Transverse colon (tissue), 4 donors: ENCODE results near the gene RITA1. TPM values are rescaled to one million over a fixed set of nuclear protein-coding genes. Genes with fewer than 3 reads are reported as not detected.

ENCODE experiments used
- DNase-seq: peaks from one replicate; pipeline ENCODE4 v3.0.0-alpha.2; 2019
- H3K27ac ChIP-seq, 4 donors: fragments of 200-600 bp; sonication (generic); 2 replicates each; pipeline ENCODE4 v1.5.1; 2016 to 2018; ENCODE audit warnings: inconsistent platforms in 4 of 4
- H3K27me3 ChIP-seq: fragments of 200-600 bp; sonication (generic); 2 replicates; pipeline ENCODE4 v1.5.1; 2017; ENCODE audit warnings: inconsistent platforms
- H3K36me3 ChIP-seq, 4 donors: fragments of 200-600 bp; sonication (generic); 2 replicates each; pipeline ENCODE4 v1.5.1; 2017 to 2019; ENCODE audit warnings: inconsistent platforms in 4 of 4
- H3K4me1 ChIP-seq, 4 donors: fragments of 200-600 bp; sonication (generic); 2 replicates each; pipeline ENCODE4 v1.5.1; 2017 to 2020; ENCODE audit warnings: inconsistent platforms in 4 of 4
- H3K4me3 ChIP-seq, 4 donors: fragments of 200-600 bp; sonication (generic); 1 replicate in 1 of 4; 2 replicates in 3 of 4; pipeline versions ENCODE4 v1.5.1 to v1.6.1; 2017 to 2019; ENCODE audit warnings: inconsistent platforms in 4 of 4
- H3K9me3 ChIP-seq, 2 donors: fragments of 200-600 bp; sonication (generic); 2 replicates each; pipeline ENCODE4 v1.5.1; 2017 to 2019; ENCODE audit warnings: inconsistent platforms in 2 of 2
- EP300 ChIP-seq: sonication (generic); formaldehyde crosslinking; IDR thresholded peaks from one replicate; pipeline ENCODE4 v1.6.1; 2017; ENCODE audit warnings: antibody characterized with exemption, low read depth
- POLR2A ChIP-seq: fragments of 450-650 bp; IDR thresholded peaks from one replicate; pipeline ENCODE4 v1.6.1; 2016; ENCODE audit warnings: antibody characterized with exemption, mild to moderate bottlenecking, moderate library complexity
- POLR2AphosphoS5 ChIP-seq, 3 donors: sonication (generic); formaldehyde crosslinking; IDR thresholded peaks; one replicate each; pipeline ENCODE4 v1.6.1; 2016; ENCODE audit warnings: antibody characterized with exemption in 3 of 3
- WGBS, 2 donors: methylation state at CpG; one replicate each; pipeline ENCODE4 v1.1.5; 2018; ENCODE audit warnings: low coverage in 1 of 2; 5-methylcytosine and 5-hydroxymethylcytosine counted together
- in situ Hi-C, 4 donors: fragments of 200-750 bp; cut with MboI; loops; one replicate each; pipeline versions ENCODE4 v1.15.0 to v1.15.1; 2017; ENCODE audit warnings: low sequenced_read_pairs in 3 of 4, low pct_ligation_motif_present in 1 of 4, low pct_unique_long_range_greater_than_20kb in 1 of 4
- intact Hi-C: fragments of 100-400 bp; cut with DNase I; formaldehyde crosslinking; loops from one replicate; pipeline ENCODE4 v1.15.1; 2023; ENCODE audit warnings: low total_unique reads
- total RNA-seq, 4 donors: library from RNA; depleted of rRNA; stranded (reverse); fragments of >200 nt; gene quantifications; one replicate each; pipeline ENCODE4 v1.1.0, GENCODE V29; 2016
- TF ChIP-seq, protein P1 (sequence below), 5 experiments: fragments of 200-600 bp in 3 of 5; fragments of 450-650 bp in 2 of 5; sonication (generic) in 3 of 5; IDR thresholded peaks; 1 replicate in 2 of 5; 2 replicates in 3 of 5; pipeline ENCODE4 v1.5.1; 2016 to 2017; ENCODE audit warnings: antibody characterized with exemption in 5 of 5, inconsistent platforms in 3 of 5, mild to moderate bottlenecking in 2 of 5, moderate library complexity in 1 of 5

Gene RITA1
- total RNA-seq, 4 donors from 2014 or later = 17.5 to 41.5 (median 23.8) TPM

DNA sequence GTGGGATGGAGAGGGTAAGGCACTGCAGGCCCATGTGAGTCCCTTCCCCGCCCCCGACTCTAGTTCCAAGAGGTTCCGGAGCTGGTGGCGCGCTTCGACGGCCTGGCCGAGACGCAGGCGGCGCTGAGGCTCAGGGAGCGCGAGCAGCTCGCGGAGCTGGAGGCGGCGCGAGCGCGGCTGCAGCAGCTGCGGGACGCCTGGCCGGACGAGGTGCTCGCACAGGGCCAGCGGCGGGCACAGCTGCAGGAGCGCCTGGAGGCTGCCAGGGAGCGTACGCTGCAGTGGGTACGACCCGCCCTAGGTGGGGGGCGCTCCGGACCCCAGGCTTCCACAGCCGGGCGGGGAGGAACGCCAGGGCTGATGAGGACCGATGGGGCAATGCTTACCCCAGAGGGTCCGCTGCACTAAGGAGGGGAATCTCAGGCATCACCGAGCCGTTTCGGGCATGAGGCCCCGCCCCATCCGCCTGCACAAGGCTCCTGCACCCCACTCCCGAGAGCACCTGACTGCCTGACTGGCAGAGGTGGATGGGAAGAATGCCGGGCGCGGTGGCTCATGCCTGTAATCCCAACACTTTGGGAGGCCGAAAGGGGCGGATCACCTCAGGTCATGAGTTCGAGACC, 31.1 kb upstream of the RITA1 start:
- intact Hi-C loops (no loop called here), in situ Hi-C loops (loop anchor here in 2 of 4 donors (10.0 kb wide), 1 partner anchor 110 kb away; no protein-coding TSS in a partner anchor)
- H3K27ac ChIP-seq = no peak overlapping the region
- peak overlapping the region in 2 of 4 donors; percentile 18 to 24 for H3K4me3 ChIP-seq
- WGBS, 2 donors = 5% methylated on average over 43 of the region's 51 CpGs; no CpG with 5 or more reads in 1 of the 2 donors
- peaks cover 8 to 34% (median 26%) of the 10 kb centered on the region in 4 donors for H3K4me1 ChIP-seq
- TF ChIP-seq, protein P1, sequence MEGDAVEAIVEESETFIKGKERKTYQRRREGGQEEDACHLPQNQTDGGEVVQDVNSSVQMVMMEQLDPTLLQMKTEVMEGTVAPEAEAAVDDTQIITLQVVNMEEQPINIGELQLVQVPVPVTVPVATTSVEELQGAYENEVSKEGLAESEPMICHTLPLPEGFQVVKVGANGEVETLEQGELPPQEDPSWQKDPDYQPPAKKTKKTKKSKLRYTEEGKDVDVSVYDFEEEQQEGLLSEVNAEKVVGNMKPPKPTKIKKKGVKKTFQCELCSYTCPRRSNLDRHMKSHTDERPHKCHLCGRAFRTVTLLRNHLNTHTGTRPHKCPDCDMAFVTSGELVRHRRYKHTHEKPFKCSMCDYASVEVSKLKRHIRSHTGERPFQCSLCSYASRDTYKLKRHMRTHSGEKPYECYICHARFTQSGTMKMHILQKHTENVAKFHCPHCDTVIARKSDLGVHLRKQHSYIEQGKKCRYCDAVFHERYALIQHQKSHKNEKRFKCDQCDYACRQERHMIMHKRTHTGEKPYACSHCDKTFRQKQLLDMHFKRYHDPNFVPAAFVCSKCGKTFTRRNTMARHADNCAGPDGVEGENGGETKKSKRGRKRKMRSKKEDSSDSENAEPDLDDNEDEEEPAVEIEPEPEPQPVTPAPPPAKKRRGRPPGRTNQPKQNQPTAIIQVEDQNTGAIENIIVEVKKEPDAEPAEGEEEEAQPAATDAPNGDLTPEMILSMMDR (IDR thresholded peaks at IDR 0.05) = no peak
- TF ChIP-seq EP300 (no peak), POLR2AphosphoS5 (IDR thresholded peaks at IDR 0.05) (no peak), POLR2A (no peak)
- peaks cover 51% of the 10 kb centered on the region for H3K27me3 ChIP-seq
- no peak for DNase-seq
- H3K9me3 ChIP-seq = no peaks in the 10 kb centered on the region
- peaks cover 0 to 7% (median 5%) of the 10 kb centered on the region in 4 donors for H3K36me3 ChIP-seq

DNA sequence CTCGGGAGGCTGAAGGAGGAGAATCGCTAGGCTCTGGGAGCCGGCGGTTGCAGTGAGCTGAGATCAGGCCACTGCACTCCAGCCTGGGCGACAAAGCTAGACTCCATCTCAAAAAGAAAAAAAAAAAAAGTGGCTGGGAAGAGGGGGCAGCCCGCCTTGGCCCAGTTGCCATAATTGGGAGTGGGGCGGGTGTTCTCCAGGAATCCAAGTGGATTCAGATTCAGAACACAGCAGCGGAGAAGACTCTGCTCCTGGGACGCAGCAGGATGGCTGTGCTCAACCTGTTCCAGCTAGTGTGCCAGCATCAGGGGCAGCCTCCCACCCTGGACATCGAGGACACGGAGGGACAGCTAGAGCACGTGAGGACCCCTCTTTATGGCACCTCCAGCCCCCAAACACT, 30.5 kb upstream of the RITA1 start:
- peaks cover 51% of the 10 kb centered on the region for H3K27me3 ChIP-seq
- in situ Hi-C loops (loop anchor here in 2 of 4 donors (10.0 kb wide), 1 partner anchor 110 kb away; no protein-coding TSS in a partner anchor), intact Hi-C loops (no loop called here)
- no peak for DNase-seq
- TF ChIP-seq POLR2A (no peak), EP300 (no peak), POLR2AphosphoS5 (IDR thresholded peaks at IDR 0.05) (no peak)
- TF ChIP-seq, protein P1 (IDR thresholded peaks at IDR 0.05) = no peak
- H3K4me3 ChIP-seq = no peak overlapping the region
- WGBS, 2 donors = 87 to 90% methylated on average over 2 to 11 of the region's 12 CpGs
- no peak overlapping the region for H3K27ac ChIP-seq
- peaks cover 0 to 11% (median 5%) of the 10 kb centered on the region in 4 donors for H3K36me3 ChIP-seq
- no peaks in the 10 kb centered on the region for H3K9me3 ChIP-seq
- H3K4me1 ChIP-seq = peaks cover 3 to 28% (median 21%) of the 10 kb centered on the region in 4 donors

DNA sequence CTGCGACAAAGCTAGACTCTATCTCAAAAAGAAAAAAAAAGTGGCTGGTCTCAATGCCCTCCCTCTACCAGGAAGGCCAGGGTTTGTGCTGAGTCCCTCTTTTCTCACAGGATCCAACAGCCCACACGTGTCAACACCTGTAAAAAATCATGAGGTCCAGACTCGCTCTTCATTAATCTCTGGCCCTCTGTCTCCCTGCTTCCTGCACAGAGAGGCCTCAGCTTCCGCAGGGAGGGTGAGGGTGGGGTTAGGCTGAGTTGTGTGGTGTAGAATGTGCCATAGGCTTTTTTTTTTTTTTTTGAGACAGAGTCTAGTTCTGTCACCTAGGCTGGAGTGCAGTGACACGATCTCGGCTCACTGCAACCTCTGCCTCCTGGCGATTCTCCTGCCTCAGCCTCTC, 29.9 kb upstream of the RITA1 start:
- in situ Hi-C loops (loop anchor here in 2 of 4 donors (10.0 kb wide), 1 partner anchor 111 kb away; no protein-coding TSS in a partner anchor), intact Hi-C loops (no loop called here)

More for the DNA sequence above, 29.9 kb upstream of the RITA1 start:
- H3K9me3 ChIP-seq = no peaks in the 10 kb centered on the region
- DNase-seq = no peak
- peaks cover 50% of the 10 kb centered on the region for H3K27me3 ChIP-seq
- peaks cover 0 to 17% (median 5%) of the 10 kb centered on the region in 4 donors for H3K36me3 ChIP-seq
- TF ChIP-seq POLR2A (no peak), EP300 (no peak), POLR2AphosphoS5 (IDR thresholded peaks at IDR 0.05) (no peak)
- TF ChIP-seq, protein P1 (IDR thresholded peaks at IDR 0.05) = no peak
- WGBS, 2 donors = 53 to 69% methylated on average over 3 to 7 of the region's 7 CpGs
- peaks cover 3 to 27% (median 21%) of the 10 kb centered on the region in 4 donors for H3K4me1 ChIP-seq
- H3K4me3 ChIP-seq = no peak overlapping the region
- H3K27ac ChIP-seq = no peak overlapping the region
